GM13976 (cell line): ENCODE results near the gene ERICH2.
A peak's percentile ranks its signal among the peaks of the same experiment; 100 is the strongest.

Experiments
- DNase-seq: peaks from one replicate; pipeline ENCODE4 v3.0.0; 2012; ENCODE audit warnings: low spot score
- CTCF ChIP-seq: IDR thresholded peaks from 2 replicates; pipeline ENCODE4 v1.5.1; 2012; ENCODE audit warnings: borderline replicate concordance, mild to moderate bottlenecking; ENCODE audit not compliant: insufficient read depth; ENCODE audit errors: extremely low read depth, missing control alignments, control extremely low read depth
- in situ Hi-C: fragments of 300-500 bp; cut with MboI; formaldehyde crosslinking; loops from one replicate; pipeline ENCODE4 v1.12.0; 2022; ENCODE audit warnings: low sequenced_read_pairs, mixed read lengths, inconsistent platforms; ENCODE audit not compliant: unreplicated experiment

The ERICH2 gene

GRCh38 chr2:170815746-170816503 lies 45.7 kb downstream of the ERICH2 start:
- DNase-seq = peak; percentile 85
- peak; percentile 63 for TF ChIP-seq CTCF
- in situ Hi-C loops = loop anchor here (10.0 to 25.0 kb wide), 5 partner anchors 101 to 1271 kb away; partner anchors contain the start of genes DLX1 and SP5

GRCh38 chr2:170816504-170817092 lies 46.4 kb downstream of the ERICH2 start, which contains the start of gene GAD1:
TSS of gene GAD1 (plus strand) at chr2:170816887. CDS start at chr2:170818592, 1,705 bp downstream.
- in situ Hi-C loops = loop anchor here (10.0 to 25.0 kb wide), 5 partner anchors 102 to 1271 kb away; partner anchors contain the start of genes DLX1 and SP5
- no peak for TF ChIP-seq CTCF
- DNase-seq = peak; percentile 81

- in situ Hi-C loops = loop anchor here (10.0 to 25.0 kb wide), 5 partner anchors 103 to 1270 kb away; partner anchors contain the start of genes DLX1 and SP5
- TF ChIP-seq CTCF = no peak
These were observed 47.2 kb downstream of the ERICH2 start for GRCh38 chr2:170817093-170818035.

GRCh38 chr2:170818036-170818751 lies 48.0 kb downstream of the ERICH2 start:
- TF ChIP-seq CTCF = no peak
- no peak for DNase-seq
- in situ Hi-C loops = loop anchor here (10.0 to 25.0 kb wide), 5 partner anchors 103 to 1269 kb away; partner anchors contain the start of genes DLX1 and SP5

More at GRCh38 chr2:170817093-170818035, 47.2 kb downstream of the ERICH2 start:
- peak; percentile 51 for DNase-seq

GRCh38 chr2:170818752-170819470 lies 48.7 kb downstream of the ERICH2 start:
- TF ChIP-seq CTCF = no peak
- no peak for DNase-seq
- in situ Hi-C loops = loop anchor here (10.0 to 25.0 kb wide), 5 partner anchors 104 to 1268 kb away; partner anchors contain the start of genes DLX1 and SP5
